ENCODE results near the gene KIF1A. TPM values are rescaled to one million over a fixed set of nuclear protein-coding genes. Genes with fewer than 3 reads are reported as not detected.

The KIF1A gene
- total RNA-seq, 1 donor from 2014 or later: 29.9 TPM

DNA sequence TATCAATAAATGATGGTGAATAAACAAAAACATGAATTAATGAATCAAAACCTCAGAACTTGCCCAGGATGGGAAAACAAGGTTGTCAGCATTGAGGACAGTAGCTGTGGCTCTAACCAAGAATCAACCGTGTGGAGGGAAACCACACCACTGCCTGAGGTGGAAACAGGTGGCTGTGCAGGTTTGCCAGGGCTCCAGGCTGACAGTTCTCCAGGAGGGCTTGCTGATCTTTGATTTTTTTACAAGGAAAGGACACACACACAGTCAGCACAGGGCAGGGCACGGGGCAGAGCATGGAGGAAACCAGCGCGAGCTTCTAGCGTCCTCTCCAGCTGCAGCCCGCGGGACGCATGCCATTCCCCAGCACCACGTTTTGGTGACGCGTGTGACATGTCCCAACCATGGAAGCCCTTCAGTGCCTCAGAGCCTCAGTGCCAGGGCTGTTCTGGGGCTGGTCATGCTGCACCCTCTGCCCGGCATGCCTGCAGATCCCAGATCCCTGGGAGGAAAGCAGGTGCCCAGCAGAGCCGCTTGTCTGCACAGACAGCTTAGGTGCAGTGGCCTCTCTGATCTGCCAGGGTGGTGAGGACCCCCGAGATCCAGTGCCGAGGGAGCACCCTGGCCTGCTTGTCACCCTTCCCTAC, 32.8 kb upstream of the KIF1A start:
- Histone ChIP-seq H3K79me2 (ENCODE audit: low read depth) (no peaks in the 10 kb centered on the region), H3K4me2 (no peak overlapping the region), H3F3A (ENCODE audit: low read depth) (peaks cover 18% of the 10 kb centered on the region), H3K9ac (no peak overlapping the region), H2AFZ (replicated peaks) (no peak overlapping the region), H3K36me3 (no peaks in the 10 kb centered on the region), H3K27ac (no peak overlapping the region), H3K27me3 (no peaks in the 10 kb centered on the region), H3K9me3 (ENCODE audit: low read depth) (no peaks in the 10 kb centered on the region), H4K20me1 (ENCODE audit: low read depth) (peaks cover 5% of the 10 kb centered on the region), H3K4me3 (no peak overlapping the region), H3K4me1 (peaks cover 15% of the 10 kb centered on the region)
- H3K9me3 Mint-ChIP-seq: peaks cover 12% of the 10 kb centered on the region
- TF ChIP-seq, protein P1, sequence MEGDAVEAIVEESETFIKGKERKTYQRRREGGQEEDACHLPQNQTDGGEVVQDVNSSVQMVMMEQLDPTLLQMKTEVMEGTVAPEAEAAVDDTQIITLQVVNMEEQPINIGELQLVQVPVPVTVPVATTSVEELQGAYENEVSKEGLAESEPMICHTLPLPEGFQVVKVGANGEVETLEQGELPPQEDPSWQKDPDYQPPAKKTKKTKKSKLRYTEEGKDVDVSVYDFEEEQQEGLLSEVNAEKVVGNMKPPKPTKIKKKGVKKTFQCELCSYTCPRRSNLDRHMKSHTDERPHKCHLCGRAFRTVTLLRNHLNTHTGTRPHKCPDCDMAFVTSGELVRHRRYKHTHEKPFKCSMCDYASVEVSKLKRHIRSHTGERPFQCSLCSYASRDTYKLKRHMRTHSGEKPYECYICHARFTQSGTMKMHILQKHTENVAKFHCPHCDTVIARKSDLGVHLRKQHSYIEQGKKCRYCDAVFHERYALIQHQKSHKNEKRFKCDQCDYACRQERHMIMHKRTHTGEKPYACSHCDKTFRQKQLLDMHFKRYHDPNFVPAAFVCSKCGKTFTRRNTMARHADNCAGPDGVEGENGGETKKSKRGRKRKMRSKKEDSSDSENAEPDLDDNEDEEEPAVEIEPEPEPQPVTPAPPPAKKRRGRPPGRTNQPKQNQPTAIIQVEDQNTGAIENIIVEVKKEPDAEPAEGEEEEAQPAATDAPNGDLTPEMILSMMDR (IDR thresholded peaks at IDR 0.05): no peak
- TF ChIP-seq EZH2phosphoT487 (IDR thresholded peaks at IDR 0.05) (no peak), EZH2 (IDR thresholded peaks at IDR 0.05) (no peak)
- peaks cover 9% of the 10 kb centered on the region for H3K27me3 Mint-ChIP-seq (ENCODE audit: insufficient read depth, low read depth)
- no peak overlapping the region for H3K4me3 Mint-ChIP-seq
- H3K27ac Mint-ChIP-seq: peak overlapping the region; percentile 74
- no peak for DNase-seq (ENCODE audit: low spot score)
- no peaks in the 10 kb centered on the region for H3K36me3 Mint-ChIP-seq
- peaks cover 16% of the 10 kb centered on the region for H3K4me1 Mint-ChIP-seq

DNA sequence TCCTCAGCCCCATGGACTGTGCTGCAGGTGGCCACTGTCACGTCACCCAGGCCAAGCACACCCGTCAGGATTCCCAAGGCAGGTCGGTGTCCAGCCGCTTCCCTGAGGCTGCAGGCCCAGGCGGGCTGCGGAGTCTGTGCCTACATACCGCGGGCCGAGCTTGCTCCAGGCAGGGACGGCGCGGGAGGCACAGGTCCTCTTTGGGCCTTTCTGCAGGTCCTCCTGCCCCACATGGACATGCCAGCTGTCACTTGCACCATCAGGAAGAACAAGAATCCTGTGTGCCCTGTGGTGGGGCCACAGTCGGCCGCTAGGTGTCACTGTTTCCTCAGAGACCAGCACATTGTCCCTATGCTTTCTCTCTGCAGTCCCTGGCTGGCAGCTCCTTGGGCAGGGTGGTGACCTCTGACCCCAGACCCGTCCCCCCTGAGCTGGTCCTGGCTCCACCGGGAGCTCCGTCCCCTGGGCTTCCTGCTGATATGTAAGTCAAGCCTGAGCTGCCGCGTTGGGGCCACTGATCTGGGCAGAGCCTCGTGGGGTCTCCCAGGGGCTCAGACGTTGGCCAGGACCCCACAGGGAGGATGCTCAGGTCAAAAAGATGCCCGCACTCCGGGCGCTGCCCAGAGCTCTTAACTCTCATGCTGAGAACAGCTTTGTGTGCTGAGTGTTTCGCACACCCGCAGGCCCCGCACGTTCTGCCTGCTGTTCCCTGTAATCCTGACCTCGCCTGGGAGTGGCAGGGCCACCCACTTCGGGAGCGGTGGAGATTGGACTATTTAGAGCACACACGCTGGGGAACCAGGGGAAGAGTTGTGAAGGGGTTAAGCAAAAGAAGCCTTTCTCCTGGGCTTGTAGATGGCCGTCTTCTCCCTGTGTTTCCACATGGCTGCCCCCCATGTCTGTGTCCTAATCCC, 31.3 kb upstream of the KIF1A start:
- Histone ChIP-seq H4K20me1 (ENCODE audit: low read depth) (peaks cover 5% of the 10 kb centered on the region), H3K36me3 (no peaks in the 10 kb centered on the region), H3K9ac (no peak overlapping the region), H2AFZ (replicated peaks) (no peak overlapping the region), H3K9me3 (ENCODE audit: low read depth) (no peaks in the 10 kb centered on the region), H3K4me2 (peak overlapping the region; percentile 46), H3K79me2 (ENCODE audit: low read depth) (no peaks in the 10 kb centered on the region), H3K27ac (no peak overlapping the region), H3K4me1 (peaks cover 15% of the 10 kb centered on the region), H3K4me3 (no peak overlapping the region), H3K27me3 (no peaks in the 10 kb centered on the region), H3F3A (ENCODE audit: low read depth) (peaks cover 18% of the 10 kb centered on the region)
- DNase-seq (ENCODE audit: low spot score): peak; percentile 94
- Mint-ChIP-seq H3K27ac (no peak overlapping the region), H3K27me3 (ENCODE audit: insufficient read depth, low read depth) (peaks cover 13% of the 10 kb centered on the region), H3K9me3 (peaks cover 12% of the 10 kb centered on the region), H3K36me3 (no peaks in the 10 kb centered on the region), H3K4me3 (no peak overlapping the region), H3K4me1 (peaks cover 19% of the 10 kb centered on the region)
- TF ChIP-seq EZH2phosphoT487 (IDR thresholded peaks at IDR 0.05) (no peak), EZH2 (IDR thresholded peaks at IDR 0.05) (no peak)
- TF ChIP-seq, protein P1 (IDR thresholded peaks at IDR 0.05): peak; percentile 94

DNA sequence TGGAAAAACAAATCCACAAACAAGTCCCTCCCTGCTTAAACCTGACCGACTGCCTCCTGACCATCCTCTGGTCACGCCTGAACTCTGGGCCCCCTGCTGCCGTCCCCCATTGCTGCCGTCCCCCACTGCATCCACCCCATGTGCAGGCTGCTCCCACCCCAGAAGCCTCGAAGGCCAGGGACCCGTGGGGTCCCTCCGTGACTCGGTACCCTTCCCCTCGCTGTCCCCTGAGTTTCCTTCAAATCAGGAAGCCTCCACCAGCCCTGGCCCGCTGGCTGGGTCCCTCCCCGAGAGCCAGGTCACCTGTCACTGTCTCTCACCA, 30.7 kb upstream of the KIF1A start:
- peaks cover 18% of the 10 kb centered on the region for H3F3A ChIP-seq (ENCODE audit: low read depth)

More for the DNA sequence above, 30.7 kb upstream of the KIF1A start:
- peaks cover 19% of the 10 kb centered on the region for H3K4me1 Mint-ChIP-seq
- DNase-seq (ENCODE audit: low spot score): no peak
- H4K20me1 ChIP-seq (ENCODE audit: low read depth): peaks cover 5% of the 10 kb centered on the region
- no peak overlapping the region for H3K9ac ChIP-seq
- H3K27me3 ChIP-seq: no peaks in the 10 kb centered on the region
- H3K4me3 Mint-ChIP-seq: no peak overlapping the region
- no peak overlapping the region for H3K4me2 ChIP-seq
- no peaks in the 10 kb centered on the region for H3K79me2 ChIP-seq (ENCODE audit: low read depth)
- H3K4me3 ChIP-seq: no peak overlapping the region
- TF ChIP-seq, protein P1 (IDR thresholded peaks at IDR 0.05): no peak
- no peaks in the 10 kb centered on the region for H3K36me3 ChIP-seq
- H3K9me3 ChIP-seq (ENCODE audit: low read depth): no peaks in the 10 kb centered on the region
- peaks cover 16% of the 10 kb centered on the region for H3K27me3 Mint-ChIP-seq (ENCODE audit: insufficient read depth, low read depth)
- peaks cover 15% of the 10 kb centered on the region for H3K4me1 ChIP-seq
- no peak overlapping the region for H3K27ac Mint-ChIP-seq
- peaks cover 12% of the 10 kb centered on the region for H3K9me3 Mint-ChIP-seq
- no peak overlapping the region for H3K27ac ChIP-seq
- H2AFZ ChIP-seq (replicated peaks): no peak overlapping the region
- no peaks in the 10 kb centered on the region for H3K36me3 Mint-ChIP-seq
